Cardiac septum (tissue), 1 donor: Measurements from ENCODE around the gene SCUBE3. TPM values are rescaled to one million over a fixed set of nuclear protein-coding genes. Genes with fewer than 3 reads are reported as not detected.

ENCODE experiments used
- DNase-seq: peaks from one replicate; pipeline ENCODE4 v3.0.0-alpha.2; 2020; ENCODE audit warnings: low spot score
- intact Hi-C: fragments of 100-400 bp; cut with DNase I; formaldehyde crosslinking; loops from one replicate; pipeline ENCODE4 v1.14.0; 2022
- total RNA-seq: library from RNA; stranded (reverse); fragmentation: NEBNext Ultra II Directional; extraction: Animal tissue kit (Norgen Biotek cat#: 25700); gene quantifications from one replicate; pipeline ENCODE4 v1.2.1, GENCODE V29; 2021
- donor health status: DM: no; HTN: no; CAD: no.

SCUBE3 gene
- total RNA-seq, 1 donor from 2014 or later = 5.2 TPM

DNA sequence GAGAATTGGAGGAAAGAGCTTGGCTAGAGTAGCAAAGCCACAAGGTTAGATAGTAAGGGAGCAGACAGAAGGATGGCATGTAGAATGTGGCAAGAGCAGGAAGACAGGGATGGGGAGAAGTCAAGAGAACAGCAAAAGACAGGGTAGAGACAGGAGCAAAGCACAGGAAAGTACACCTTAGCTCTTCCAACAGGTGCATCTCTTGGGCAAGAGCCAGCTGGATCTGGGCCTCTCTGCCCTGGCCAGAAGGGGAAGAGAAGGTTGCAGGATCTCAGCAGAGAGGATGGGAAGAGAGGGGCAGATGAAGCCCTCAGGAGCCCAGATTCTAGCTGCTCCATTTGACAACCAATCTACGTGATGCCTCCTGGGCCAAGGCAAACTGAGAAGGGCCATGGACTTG lies 16.7 kb downstream of the SCUBE3 start:
- intact Hi-C loops = no loop called here
- DNase-seq = no peak

DNA sequence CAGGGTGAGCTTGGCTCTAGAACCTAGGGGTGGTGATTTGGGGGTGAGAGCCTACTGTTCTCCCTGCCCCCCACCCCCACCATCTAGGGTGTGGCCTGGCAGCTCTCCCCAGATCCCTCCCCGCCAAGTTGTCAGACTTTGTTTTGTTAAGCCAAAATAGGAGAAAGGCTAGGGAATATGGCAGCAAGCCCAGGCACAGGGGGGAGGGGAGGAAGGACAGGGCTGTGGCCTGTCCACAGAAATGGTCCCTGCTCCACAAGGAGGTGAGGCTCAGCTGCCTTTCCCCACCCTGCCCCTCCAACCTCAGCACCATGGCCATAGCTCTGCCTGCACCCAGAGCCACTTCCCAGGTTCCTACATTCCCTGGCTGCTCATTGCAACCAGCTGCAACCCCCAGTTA lies 17.2 kb downstream of the SCUBE3 start:
- intact Hi-C loops = no loop called here
- DNase-seq = peak; percentile 88

DNA sequence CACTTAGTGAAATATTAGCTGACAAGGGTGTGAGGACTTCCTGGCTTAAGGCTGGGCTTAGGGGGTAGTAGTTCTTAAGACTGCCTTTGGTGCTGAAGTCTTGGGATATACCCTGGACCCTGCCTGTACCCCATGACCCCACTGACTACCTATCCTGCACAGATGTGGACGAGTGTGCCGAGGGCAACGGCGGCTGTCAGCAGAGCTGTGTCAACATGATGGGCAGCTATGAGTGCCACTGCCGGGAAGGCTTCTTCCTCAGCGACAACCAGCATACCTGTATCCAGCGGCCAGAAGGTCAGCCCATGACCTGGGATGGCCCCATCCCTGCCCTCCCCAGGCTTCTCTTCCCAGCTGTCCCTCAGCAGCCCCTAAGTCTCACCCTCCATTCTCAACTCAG lies 17.8 kb downstream of the SCUBE3 start:
- intact Hi-C loops = no loop called here
- no peak for DNase-seq

DNA sequence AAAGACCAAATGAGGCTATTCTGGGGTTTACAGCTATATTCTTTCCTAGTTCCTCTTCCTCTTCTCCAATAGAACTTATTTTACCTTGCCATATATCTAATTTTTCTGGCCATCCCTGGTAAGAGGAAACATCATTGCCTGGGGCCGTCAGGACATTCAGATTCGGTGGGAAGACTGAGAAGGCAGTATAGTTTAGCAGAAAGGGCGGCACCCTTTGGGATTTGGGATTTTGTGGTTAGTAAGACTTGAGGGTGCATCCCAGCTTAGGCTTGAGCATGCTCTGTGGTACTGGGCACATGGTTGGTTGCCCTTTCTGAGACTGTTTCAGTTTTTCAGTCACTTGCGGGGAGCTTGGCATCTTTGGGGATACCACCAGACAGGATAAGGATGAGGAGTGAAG lies 21.1 kb downstream of the SCUBE3 start:
- no peak for DNase-seq
- intact Hi-C loops = loop anchor here (5.0 kb wide), 1 partner anchor 248 kb away; no protein-coding TSS in a partner anchor

DNA sequence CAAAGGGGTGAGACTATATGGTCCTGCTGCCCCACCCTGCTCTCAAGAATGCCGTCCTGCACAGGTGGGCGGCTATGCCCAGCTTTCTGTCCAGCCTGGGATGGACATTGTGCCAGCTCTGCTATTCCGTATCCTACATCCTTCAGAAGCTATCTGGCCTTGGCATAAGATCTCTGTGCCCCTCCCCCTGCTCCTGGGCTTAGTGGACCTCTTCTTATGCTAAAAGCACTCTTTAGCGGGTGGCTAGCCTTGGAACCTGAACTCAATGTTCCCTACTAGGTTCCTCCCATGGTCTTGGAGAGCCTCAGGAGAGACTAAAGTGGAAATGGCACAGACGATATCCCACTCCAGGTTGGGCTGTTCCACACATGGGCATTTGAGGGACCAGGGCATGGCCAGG lies 22.5 kb downstream of the SCUBE3 start:
- DNase-seq = no peak
- intact Hi-C loops = loop anchor here (5.0 kb wide), 1 partner anchor 249 kb away; no protein-coding TSS in a partner anchor

DNA sequence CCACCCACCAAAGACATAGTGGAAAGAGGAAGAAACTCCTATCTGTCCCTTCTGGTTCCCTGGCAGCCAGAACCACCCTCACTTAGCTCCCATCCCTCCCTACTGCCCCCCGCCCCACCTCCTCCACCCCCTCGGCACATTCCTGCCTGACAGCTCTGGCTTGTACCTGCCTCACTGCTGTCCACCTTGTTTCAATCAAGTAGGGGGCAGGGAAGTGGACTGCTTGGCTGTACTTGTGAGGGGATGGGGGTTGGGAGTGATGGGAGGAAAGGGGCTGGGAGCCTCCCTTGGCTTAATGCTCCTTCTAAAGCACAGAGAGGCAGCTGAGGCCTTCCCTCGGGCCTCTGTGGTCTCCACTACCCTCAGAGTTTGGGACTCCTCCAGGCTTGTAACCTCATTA lies 23.7 kb downstream of the SCUBE3 start:
- peak; percentile 46 for DNase-seq
- intact Hi-C loops = loop anchor here (5.0 kb wide), 1 partner anchor 250 kb away; no protein-coding TSS in a partner anchor

DNA sequence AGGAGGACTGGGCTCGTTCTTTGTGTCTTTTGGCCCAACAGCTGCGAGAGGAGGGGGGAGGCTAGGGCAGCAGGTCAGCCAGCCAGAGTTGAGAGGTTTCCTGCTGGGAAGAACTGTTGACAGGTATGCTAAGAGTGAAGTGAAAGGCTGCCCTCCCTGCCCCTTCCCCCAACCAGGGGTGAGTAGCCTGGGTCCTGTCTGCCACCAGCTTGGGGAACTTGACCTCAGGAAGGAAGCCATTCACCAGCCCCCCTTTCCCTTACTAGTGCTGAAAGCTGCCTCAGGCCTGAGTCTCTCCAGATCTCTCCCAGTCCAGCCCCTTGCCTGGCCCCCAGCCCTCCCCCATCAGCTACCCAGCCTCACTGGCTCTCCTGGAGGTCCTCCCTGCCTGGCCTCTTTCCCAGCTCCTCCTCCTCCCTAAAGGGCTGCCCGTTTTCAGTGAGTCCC lies 25.1 kb downstream of the SCUBE3 start:
- intact Hi-C loops = loop anchor here (1.0 to 5.0 kb wide), 2 partner anchors 53 to 252 kb away; no protein-coding TSS in a partner anchor
- peak; percentile 88 for DNase-seq

DNA sequence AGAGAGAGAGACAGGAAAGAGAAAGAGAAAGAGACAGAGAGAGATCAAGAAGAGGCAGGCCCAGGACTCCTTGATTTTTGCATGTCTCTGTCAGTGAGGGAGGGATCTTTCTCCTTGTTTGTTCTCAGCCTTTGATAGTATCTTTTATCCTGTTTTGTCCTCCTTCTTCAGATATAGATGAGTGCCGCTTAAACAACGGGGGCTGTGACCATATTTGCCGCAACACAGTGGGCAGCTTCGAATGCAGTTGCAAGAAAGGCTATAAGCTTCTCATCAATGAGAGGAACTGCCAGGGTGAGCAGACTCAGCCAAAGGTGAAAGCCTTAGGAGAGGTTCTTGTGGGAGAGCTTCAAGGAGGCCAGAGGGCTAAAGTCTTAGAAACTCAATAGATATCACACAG lies 25.8 kb downstream of the SCUBE3 start:
- intact Hi-C loops = loop anchor here (5.0 kb wide), 1 partner anchor 252 kb away; no protein-coding TSS in a partner anchor

DNA sequence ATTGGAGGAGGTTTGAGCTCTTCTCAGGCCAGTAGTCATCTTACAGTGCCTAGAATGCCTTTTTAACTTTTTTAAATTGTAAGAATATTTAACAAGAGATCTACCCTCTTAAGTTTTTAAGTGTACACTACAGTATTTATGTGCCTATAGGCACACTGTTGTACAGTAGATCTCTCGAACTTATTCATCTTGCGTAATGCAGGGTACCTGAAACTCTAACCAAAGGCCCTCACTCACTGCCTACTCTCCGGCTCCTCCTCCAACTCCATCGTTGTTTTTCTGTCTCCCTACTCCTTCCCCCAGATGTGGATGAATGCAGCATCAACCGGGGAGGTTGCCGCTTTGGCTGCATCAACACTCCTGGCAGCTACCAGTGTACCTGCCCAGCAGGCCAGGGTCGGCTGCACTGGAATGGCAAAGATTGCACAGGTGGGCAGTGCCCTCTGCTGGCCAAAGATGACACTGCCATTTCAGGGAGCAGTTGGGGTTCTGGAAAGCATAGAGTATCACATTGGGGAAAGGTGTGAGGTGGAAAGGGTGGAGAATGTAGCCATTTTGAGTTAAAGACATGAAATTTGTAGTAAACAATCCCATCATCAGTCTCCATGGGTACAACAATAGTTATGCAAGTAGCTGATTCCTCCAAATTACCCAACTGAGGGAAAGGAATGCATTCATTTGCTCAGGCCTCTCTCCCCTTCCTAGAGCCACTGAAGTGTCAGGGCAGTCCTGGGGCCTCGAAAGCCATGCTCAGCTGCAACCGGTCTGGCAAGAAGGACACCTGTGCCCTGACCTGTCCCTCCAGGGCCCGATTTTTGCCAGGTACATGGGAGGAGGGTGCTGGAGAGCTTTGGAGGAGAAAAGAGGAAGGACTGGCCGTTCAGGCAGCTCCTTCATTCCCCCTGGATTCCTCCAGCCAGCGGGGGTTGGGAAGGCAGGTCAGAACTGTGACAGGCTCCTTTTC lies 27.4 kb downstream of the SCUBE3 start:
- intact Hi-C loops = loop anchor here (2.0 to 5.0 kb wide), 2 partner anchors 34 to 94 kb away; no protein-coding TSS in a partner anchor
- DNase-seq = peak; percentile 86

More for the DNA sequence above, 25.8 kb downstream of the SCUBE3 start:
- no peak for DNase-seq

DNA sequence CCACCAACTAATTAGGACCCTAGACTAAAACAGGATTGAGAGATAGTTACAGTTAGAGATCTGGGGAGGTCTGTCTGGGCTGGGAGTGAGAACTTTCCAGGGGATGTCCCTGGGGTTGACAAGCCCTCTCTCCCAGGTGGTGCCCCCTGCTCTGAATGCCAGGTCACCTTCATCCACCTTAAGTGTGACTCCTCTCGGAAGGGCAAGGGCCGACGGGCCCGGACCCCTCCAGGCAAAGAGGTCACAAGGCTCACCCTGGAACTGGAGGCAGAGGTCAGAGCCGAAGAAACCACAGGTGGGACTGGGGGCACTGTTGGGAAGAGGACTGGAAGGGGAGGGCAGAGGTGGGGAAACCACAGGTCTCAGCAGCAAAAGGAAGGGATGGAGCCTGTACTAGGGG lies 28.7 kb downstream of the SCUBE3 start:
- DNase-seq = no peak
- intact Hi-C loops = loop anchor here (5.0 kb wide), 1 partner anchor 35 kb away; no protein-coding TSS in a partner anchor

DNA sequence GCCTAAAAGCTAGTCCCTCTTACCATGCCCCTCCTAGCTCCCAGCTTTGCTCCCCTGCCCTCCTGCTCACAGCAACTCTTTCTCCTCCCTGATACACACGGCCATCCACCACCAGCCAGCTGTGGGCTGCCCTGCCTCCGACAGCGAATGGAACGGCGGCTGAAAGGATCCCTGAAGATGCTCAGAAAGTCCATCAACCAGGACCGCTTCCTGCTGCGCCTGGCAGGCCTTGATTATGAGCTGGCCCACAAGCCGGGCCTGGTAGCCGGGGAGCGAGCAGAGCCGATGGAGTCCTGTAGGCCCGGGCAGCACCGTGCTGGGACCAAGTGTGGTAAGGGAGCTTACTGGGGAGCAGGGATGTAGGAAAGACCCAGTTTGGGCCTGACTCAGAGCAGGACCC lies 29.1 kb downstream of the SCUBE3 start:
- intact Hi-C loops = loop anchor here (5.0 kb wide), 1 partner anchor 36 kb away; no protein-coding TSS in a partner anchor
- no peak for DNase-seq

DNA sequence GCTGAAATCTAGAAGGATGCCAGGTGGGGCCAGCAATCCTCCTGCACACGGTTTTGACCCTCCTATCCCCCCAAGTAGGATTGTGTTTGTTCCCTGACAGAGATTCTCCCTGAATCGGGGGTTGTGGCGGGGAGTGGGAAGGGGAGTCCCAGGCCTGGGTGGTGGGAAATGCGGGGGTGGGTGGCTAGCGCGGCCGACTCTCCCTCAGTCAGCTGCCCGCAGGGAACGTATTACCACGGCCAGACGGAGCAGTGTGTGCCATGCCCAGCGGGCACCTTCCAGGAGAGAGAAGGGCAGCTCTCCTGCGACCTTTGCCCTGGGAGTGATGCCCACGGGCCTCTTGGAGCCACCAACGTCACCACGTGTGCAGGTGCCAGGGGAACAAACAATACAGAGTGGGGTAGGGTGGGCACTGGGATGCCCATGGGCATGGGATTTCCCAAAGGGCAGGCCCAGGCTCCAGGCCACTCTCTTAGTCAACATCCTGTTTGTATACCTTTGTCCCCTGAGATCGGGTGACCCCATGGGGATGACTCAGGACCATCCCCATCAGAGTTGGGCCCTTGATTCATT lies 29.7 kb downstream of the SCUBE3 start:
- intact Hi-C loops = loop anchor here (5.0 kb wide), 1 partner anchor 36 kb away; no protein-coding TSS in a partner anchor
- no peak for DNase-seq

DNA sequence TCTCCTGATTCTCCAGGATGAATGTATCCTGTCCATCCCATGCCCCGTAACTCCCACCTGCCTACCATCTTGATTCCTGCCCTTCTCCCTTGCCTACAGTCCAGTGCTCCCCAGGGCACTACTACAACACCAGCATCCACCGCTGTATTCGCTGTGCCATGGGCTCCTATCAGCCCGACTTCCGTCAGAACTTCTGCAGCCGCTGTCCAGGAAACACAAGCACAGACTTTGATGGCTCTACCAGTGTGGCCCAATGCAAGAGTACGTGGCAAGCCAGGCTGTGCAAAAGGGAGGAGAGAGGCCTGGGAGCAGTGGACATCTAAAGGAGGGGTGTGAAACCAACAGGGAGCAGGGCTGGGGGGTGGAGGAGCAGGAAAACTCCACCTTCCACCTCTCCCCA lies 30.8 kb downstream of the SCUBE3 start:
- intact Hi-C loops = loop anchor here (5.0 kb wide), 1 partner anchor 37 kb away; no protein-coding TSS in a partner anchor
- DNase-seq = no peak

DNA sequence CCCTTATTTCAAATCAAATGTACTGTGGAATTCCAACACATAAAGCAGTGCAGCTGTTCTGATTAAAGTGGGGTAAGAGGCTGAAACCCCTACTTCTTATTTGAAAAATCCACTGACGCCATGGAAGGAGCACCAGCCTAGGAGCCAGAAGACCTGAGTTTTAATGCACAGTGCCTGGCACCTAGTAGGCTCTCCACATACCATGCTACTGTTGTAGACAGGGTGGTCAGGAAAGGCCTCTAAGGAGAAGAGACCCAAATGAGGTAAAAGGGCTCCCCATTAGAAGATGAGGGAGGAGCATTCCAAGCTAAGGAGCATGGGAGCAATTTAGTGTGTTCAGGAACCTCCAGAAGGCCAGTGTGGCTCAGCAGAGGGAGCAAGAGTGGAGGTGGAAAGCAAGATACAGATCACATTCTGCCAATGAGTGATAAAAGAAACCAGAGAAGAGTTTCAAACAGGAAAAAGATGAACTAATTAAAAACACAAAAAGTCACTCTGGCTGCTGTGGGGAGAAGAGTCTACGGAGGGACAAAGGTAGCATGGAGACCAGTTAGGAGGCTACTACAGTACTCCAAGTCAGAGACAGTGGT lies 34.0 kb downstream of the SCUBE3 start:
- intact Hi-C loops = no loop called here

DNA sequence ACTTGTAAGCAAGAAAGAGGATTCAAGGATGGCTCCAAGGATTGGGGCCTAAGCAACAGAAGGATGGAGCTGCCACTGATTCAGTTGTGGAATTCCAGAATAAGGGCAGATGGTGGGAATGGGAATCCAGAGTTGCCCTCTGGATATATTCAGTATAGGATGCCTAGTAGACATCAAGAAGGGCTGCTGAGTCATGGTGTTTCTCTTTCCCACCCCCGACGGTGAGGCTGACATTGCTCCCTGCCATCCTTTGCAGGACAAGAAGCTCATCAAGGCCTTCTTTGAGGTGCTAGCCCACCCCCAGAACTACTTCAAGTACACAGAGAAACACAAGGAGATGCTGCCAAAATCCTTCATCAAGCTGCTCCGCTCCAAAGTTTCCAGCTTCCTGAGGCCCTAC lies 34.5 kb downstream of the SCUBE3 start:
- intact Hi-C loops = no loop called here
- no peak for DNase-seq

More for the DNA sequence above, 34.0 kb downstream of the SCUBE3 start:
- no peak for DNase-seq

DNA sequence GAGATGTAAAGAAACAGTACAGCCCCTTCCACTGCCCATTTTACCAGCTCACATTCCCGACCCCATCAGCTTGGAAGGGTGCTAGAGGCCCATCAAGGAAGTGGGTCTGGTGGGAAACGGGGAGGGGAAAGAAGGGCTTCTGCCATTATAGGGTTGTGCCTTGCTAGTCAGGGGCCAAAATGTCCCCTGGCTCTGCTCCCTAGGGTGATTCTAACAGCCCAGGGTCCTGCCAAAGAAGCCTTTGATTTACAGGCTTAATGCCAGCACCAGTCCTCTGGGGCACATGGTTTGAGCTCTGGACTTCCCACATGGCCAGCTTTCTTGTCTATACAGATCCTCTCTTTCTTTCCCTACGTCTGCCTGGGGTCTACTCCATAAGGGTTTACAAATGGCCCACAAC lies 35.2 kb downstream of the SCUBE3 start:
- intact Hi-C loops = no loop called here
- no peak for DNase-seq

DNA sequence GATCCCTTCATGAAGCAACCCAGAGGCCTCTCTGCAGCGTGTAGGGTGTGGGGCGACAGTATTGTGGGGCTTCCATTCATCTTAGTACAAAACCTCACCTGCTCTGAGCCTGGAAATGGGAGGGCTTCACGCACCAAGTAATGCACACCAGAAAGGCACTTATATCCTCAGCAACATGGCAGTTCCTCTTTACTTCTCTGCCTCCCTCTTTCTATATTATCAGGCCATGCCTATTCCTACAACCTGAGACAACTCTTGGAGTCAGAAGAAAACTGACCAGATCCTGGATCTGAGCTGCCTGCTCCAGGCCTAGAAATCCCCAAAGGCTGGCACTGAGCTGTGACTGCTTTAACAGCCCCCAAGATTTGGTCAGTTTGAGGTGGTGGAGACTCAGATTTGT lies 38.2 kb downstream of the SCUBE3 start:
- intact Hi-C loops = no loop called here
- no peak for DNase-seq

DNA sequence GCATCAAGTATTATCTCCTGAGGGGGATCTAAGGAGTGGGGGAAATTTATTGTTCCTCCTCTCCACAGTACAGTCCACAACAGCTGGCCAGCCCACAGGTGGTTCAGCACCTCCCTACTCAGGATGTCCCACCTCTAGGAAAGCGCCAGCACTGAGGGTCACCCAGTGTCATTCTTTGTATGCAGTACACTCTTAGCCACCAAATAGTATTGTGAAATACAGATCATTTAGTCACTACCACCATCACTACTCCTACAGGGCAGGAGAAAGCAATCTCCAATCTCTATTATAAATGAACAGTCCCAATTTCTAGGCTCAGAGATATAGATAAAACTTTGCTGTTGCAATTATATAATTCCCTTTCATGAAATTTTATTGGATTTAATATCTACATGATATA lies 39.5 kb downstream of the SCUBE3 start:
- DNase-seq = no peak
- intact Hi-C loops = no loop called here

DNA sequence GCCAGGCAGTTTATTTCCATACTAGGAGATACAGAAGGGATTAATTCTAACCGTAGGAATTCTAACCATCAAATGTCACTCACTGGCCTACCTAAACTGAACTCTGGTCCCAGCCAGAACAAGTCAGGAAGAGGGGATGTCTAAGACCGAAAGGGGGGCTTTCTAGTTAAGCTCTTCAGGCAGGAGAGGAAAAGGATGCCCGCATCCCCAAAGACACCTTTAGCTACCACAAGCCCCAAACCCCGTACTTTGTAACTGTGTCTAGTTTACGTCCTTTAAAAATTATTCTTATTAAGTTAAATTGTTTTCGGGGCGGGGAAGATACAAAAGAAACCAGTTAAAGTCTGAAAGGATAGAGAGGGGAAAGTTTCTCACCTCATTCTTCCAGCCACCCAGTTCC lies 44.6 kb downstream of the SCUBE3 start:
- DNase-seq = no peak
- intact Hi-C loops = no loop called here

DNA sequence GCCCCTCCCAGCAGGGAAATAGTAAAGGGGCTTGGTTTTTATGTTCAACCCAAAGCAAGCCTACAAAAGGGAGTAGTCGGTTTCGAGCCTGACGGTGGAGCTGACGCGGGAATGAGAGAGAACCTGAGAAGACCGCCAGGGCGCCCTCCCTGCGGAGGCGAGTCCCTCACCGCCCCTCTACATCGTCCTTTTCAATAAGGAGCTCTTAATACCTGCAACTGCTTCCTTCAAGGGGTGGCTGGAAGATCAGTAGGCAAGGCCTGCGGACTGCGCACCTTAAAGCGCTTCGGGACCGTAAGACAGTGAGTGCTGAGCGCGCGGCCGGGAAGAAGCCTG lies 45.1 kb downstream of the SCUBE3 start:
- DNase-seq = no peak
- intact Hi-C loops = no loop called here
